Epithelial cell of proximal tubule (primary cell): Measurements from ENCODE around the gene HOXD13. TPM values are rescaled to one million over a fixed set of nuclear protein-coding genes. Genes with fewer than 3 reads are reported as not detected.

Experiments used
- DNase-seq: peaks from one replicate; pipeline ENCODE4 v3.0.0-alpha.2; 2011; ENCODE audit warnings: low read depth
- H3K4me3 ChIP-seq: 2 replicates; pipeline ENCODE4 v1.5.1; 2011; ENCODE audit warnings: low read depth, mild to moderate bottlenecking, low read length
- total RNA-seq: library from RNA; depleted of rRNA; stranded (reverse); fragments of >200 nt; gene quantifications from 2 replicates; pipeline ENCODE4 v1.2.3, GENCODE V29; 2015
- TF ChIP-seq, protein P1 (sequence below): conservative IDR thresholded peaks from 2 replicates; pipeline ENCODE4 v1.5.1; 2012; ENCODE audit warnings: low read depth, mild to moderate bottlenecking, low read length

HOXD13 gene
- total RNA-seq, 1 donor from 2014 or later = not detected

DNA sequence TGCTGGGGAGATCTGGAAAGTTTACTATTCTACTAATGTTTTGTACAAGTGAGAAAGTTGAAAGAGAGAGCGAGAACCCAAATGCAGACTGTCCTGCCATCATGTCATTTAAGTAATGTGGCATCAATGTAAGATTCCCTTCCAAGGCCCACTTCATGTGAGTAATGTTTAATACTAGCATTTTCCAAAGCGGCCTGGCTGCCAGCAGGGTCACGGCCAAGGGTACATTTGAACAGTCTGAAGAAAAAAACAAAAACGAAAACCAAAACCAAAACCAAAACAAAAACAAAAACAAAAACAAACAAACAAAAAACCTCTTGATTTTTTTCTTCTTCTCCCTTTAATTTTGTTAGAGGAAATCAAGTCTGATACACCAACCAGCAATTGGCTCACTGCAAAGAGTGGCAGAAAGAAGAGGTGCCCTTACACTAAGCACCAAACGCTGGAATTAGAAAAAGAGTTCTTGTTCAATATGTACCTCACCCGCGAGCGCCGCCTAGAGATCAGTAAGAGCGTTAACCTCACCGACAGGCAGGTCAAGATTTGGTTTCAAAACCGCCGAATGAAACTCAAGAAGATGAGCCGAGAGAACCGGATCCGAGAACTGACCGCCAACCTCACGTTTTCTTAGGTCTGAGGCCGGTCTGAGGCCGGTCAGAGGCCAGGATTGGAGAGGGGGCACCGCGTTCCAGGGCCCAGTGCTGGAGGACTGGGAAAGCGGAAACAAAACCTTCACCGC lies 26.2 kb downstream of the HOXD13 start:
- peak overlapping the region; percentile 49 for H3K4me3 ChIP-seq
- TF ChIP-seq, protein P1, sequence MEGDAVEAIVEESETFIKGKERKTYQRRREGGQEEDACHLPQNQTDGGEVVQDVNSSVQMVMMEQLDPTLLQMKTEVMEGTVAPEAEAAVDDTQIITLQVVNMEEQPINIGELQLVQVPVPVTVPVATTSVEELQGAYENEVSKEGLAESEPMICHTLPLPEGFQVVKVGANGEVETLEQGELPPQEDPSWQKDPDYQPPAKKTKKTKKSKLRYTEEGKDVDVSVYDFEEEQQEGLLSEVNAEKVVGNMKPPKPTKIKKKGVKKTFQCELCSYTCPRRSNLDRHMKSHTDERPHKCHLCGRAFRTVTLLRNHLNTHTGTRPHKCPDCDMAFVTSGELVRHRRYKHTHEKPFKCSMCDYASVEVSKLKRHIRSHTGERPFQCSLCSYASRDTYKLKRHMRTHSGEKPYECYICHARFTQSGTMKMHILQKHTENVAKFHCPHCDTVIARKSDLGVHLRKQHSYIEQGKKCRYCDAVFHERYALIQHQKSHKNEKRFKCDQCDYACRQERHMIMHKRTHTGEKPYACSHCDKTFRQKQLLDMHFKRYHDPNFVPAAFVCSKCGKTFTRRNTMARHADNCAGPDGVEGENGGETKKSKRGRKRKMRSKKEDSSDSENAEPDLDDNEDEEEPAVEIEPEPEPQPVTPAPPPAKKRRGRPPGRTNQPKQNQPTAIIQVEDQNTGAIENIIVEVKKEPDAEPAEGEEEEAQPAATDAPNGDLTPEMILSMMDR = peak; percentile 77
- no peak for DNase-seq

DNA sequence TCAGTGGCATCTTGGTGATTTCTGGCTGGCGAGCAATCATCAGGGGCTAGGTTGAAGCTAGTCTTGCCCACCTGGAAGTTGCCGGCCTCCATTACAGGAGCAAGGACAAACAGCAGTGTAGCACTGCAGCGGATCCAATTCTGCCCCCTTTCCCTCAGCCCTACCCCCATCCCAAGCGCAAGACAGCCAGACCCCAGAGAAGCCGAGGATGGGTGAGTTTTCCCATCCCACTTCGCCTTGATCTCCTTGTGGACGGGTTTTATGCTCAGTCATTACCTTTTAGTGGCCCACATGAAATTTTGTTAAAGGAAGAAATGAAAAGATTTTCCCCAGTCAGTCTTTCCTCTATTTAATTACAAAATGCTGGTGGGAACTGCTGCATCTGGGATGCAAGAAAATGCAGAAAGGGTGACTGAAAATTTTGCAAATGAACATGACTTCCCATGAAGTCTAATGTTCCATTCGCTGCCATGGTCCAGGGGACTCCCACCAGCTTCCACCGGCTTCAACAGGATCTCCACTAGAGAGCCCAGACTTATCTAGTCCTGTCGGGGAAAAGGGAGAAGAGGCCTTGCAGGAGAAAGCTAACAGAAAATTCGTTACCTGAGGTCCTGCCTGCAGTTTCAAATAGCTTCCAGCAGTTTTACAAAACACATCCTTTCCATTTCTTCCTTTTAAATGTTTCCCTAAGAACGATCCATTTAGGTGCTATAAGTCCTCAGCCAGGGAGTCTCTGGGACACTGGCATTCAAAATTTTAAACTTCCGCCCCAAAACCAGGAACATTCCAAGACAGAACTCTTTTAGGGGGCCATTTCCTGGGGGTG lies 28.1 kb downstream of the HOXD13 start:
- peak overlapping the region; percentile 73 for H3K4me3 ChIP-seq
- no peak for DNase-seq

DNA sequence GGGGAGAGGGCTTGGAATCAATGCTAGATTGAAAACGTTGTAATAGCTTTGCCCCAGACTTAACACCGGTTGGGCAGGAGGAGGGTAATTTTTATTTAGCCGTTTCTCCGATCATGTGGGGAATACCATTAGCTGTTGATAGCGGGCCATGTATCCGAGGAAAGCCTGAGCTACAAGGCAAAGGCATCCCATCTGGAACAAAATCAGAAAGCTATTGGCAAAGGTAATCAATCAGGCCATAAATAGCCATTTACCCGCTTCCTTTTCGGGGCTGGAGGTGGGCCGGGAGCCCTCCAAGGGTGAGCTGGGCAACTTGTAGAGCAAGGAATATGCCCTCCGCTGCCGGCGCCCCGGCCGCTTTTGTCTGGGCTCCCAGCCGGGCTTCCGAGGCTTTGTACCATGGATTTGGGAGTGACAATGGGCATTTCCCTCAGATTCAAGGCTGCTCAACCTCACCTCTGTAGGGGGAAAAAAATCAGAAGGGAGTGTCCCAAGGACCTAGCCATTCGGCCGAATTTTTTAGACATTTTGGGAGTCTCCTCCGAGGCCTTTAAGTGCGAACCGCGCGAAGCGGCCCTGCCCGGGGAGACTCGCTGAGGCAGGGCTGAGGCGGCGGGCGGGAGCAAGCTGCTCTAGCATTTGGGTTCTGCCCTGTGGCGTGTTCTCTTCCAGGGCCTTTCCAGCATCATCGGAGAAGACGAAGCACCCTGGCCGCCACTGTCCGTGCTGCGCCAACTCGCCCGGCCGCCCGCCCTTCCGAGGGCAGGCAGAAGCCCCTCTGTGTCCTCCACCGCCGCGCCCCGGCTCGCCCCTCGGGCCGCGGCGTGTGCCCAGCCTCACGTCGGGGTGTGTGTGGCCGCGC lies 28.9 kb downstream of the HOXD13 start:
- TF ChIP-seq, protein P1 = no peak
- peak overlapping the region; percentile 73 for H3K4me3 ChIP-seq
- no peak for DNase-seq

More for the DNA sequence above, 28.1 kb downstream of the HOXD13 start:
- TF ChIP-seq, protein P1 = no peak

DNA sequence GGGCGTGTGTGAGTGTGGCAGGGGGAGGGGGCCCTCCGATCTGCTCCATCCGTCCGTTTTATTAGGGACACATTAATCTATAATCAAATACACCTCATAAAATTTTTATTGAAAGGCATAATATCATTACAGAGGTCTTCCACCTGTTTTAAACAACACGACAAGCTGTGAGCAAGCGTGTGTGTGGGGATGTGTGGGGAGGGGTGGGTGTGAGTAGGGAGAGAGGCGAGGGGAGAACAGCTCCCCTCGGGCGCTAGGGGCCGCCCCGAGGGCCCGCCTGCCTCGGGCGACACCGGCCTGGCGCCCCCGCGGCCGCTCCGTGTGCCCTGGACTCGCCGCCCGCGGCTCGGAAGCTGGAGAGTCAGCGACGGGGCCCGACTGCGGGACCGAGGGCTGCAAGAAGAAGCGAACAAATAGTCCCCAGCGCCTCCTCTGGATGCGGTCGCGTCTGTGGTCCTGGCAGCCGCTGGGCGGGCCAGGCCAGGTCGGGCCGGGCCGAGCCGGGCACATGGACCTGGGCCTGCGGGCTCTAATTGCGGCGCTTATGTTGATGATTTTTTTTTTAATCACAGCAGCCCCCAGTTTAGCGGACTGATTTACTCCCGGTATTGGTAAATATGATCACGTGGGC lies 29.6 kb downstream of the HOXD13 start:
- no peak for DNase-seq
- H3K4me3 ChIP-seq = peak overlapping the region; percentile 73
- TF ChIP-seq, protein P1 = no peak

DNA sequence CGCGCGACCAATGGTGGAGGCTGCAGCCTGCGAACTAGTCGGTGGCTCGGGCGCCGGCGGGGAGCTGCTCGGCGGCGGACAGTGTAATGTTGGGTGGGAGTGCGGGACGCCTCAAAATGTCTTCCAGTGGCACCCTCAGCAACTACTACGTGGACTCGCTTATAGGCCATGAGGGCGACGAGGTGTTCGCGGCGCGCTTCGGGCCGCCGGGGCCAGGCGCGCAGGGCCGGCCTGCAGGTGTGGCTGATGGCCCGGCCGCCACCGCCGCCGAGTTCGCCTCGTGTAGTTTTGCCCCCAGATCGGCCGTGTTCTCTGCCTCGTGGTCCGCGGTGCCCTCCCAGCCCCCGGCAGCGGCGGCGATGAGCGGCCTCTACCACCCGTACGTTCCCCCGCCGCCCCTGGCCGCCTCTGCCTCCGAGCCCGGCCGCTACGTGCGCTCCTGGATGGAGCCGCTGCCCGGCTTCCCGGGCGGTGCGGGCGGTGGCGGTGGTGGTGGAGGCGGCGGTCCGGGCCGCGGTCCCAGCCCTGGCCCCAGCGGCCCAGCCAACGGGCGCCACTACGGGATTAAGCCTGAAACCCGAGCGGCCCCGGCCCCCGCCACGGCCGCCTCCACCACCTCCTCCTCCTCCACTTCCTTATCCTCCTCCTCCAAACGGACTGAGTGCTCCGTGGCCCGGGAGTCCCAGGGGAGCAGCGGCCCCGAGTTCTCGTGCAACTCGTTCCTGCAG lies 30.3 kb downstream of the HOXD13 start, which contains the start of gene HOXD9:
Gene HOXD9, plus strand, starts transcription at position 37 of the 728 bp plus-strand sequence. Its CDS starts 50 bp downstream, at position 87.
- H3K4me3 ChIP-seq = peak within 1 kb of the TSS; percentile 73
- TF ChIP-seq, protein P1 = no peak
- DNase-seq = no peak
